ENCODE data around the gene LYZL4.

LYZL4 gene

DNA sequence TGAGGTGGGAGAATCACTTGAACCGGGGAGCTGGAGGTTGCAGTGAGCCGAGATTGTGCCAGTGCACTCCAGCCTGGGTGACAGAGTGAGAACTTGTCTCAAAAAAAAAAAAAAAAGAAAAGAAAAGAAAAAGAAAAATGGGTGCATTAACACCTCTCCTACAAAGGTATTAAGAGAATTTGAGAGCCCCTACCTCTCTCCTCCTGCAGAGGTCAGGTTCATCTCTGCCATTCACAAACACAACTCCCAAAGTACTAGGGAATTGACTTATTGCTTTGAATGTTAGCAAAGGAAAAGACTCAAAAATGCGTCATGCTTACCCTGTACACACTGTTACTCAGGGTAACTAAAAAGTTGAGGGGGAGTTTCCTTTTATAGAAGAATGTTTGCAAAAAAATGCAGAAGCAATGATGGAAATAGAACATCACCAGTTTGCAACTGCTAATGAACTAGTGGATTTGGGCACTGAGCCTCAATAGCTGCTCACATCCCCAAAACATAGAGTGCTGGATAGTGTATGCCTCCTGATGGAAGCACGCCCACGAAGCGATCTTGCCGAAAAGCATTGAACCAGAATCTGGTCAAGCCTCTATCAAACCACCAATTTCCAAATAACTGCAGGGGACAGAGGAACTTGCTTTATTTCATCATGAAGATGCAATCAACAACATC lies 15.5 kb upstream of the LYZL4 start:
- no peak for DNase-seq

DNA sequence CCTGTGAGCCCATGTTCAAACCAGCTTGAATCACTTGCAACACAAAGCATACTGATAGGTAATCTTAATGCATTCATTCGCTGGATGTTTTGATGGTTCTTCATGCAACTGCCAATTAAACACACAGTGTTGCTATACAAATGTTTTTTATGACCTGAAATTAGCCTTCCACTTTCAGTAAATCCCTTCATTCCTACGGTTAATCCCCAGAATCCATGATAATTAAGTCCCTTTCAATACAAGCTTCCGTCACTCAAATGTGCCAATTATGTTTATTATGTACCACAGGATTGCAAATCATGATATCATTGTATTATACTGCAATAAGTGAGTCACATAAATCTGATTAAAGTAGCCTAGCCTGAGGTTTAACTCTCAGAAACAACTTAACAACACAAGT lies 14.5 kb upstream of the LYZL4 start:
- no peak for DNase-seq

GRCh38 chr3:42421818-42422796 lies 11.7 kb upstream of the LYZL4 start:
- no peak for DNase-seq

- DNase-seq = no peak
These were observed 9.2 kb upstream of the LYZL4 start for GRCh38 chr3:42419563-42419962.

DNA sequence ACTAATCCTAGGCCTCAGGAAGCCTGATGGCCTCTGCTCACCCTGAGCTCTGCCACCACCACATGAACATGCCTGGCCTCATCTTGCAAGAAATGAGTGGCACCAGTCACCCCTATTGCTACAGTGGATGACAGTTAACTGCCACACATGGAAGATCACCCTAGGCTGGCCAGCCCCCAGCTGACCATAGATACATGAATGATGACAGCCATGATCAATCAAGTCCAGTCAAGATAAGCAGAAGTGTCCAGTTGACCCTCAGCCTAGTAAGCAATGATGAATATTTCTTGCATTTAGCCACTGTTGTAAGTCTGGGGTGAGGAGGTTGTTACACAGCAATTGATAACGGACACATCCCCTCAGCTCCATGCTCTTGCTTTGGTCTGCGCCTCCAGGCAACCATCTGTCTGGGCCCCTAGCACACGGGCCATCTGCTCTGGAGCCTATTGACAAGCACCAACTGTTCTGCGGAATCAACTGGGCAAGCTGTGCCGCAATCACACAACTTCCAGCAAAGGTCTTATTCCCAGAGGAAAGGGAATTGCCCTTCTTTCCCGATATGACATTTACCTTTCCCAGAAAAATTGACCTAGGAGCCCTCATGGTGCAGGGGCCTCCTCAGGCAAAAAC lies 2.2 kb upstream of the LYZL4 start:
- no peak for DNase-seq

GRCh38 chr3:42411429-42411828 lies 1.0 kb upstream of the LYZL4 start:
- no peak for DNase-seq

GRCh38 chr3:42408156-42408555 lies 2.3 kb downstream of the LYZL4 start:
- no peak for DNase-seq

- no peak for DNase-seq
These were observed 3.5 kb downstream of the LYZL4 start for GRCh38 chr3:42406727-42407450.

DNA sequence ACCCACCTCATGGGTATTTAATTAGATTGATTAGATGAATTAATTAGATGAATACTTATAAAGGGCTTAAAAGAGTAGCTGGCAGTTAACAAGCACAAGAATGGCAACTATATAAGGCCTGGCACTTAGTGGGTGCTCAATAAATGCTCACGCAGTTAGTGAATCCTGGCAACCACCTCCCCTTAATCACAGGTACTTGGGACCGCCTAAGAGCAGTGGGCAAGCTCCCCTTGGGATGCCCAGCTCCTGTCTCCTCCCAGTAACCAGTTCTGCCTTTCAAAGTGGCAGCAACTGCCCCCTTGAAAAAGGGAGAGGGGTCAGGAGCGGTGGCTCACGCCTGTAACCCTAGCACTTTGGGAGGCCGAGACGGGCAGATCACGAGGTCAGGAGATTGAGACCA lies 4.6 kb downstream of the LYZL4 start:
- DNase-seq = no peak

- DNase-seq = no peak
These were observed 6.7 kb downstream of the LYZL4 start for GRCh38 chr3:42403737-42404136.

DNA sequence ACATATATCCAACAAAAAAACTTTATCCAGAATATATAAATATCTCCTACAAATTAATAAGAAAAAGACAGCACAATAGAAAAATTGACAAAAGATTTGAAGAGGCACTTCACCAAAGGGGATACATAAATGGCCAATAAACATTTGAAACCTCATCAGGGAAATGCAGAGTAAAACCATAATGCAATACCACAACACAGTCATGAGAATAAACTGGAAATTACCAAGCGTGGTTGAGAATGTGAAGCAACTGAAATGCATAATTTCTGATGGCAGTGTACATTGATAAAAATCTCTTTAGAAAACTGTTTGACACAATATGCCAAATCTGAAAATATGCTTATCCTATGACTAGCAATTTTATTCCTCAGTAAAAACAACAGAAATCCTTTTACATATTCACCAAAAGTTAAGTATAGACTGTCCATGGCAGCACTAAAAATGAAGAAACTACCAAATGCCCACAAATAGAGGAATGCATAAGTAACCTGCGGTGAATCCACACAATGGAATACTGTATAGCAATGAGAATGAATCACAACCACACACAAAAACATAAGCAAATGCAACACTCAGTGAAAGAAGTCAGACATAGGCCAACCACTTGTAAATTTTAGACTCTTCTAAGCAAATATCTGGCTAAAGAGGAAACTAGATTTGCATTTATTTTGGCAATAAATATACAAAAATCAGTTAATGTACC lies 7.9 kb downstream of the LYZL4 start:
- no peak for DNase-seq

DNA sequence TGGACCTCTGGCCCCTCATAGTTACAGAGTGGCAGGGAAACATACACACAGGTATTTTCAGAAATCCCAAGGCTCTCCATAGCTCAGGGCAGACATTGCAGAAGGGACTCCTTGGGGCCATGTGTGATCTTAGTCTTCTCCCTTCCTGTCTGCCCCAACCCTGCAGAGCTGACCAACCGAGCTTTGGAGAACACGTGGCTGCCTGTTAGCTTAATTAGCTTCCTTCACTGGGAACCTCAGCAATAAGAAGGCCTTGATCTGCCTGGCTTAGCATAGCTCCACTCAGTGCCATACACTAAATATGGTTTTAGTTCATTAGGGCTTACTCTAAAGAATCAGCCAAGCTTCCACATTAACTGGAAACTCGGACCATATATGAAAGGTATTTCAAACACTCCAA lies 12.3 kb downstream of the LYZL4 start:
- no peak for DNase-seq

GRCh38 chr3:42397644-42398043 lies 12.8 kb downstream of the LYZL4 start:
- DNase-seq = no peak

GRCh38 chr3:42394579-42395288 lies 15.7 kb downstream of the LYZL4 start:
- DNase-seq = no peak

DNA sequence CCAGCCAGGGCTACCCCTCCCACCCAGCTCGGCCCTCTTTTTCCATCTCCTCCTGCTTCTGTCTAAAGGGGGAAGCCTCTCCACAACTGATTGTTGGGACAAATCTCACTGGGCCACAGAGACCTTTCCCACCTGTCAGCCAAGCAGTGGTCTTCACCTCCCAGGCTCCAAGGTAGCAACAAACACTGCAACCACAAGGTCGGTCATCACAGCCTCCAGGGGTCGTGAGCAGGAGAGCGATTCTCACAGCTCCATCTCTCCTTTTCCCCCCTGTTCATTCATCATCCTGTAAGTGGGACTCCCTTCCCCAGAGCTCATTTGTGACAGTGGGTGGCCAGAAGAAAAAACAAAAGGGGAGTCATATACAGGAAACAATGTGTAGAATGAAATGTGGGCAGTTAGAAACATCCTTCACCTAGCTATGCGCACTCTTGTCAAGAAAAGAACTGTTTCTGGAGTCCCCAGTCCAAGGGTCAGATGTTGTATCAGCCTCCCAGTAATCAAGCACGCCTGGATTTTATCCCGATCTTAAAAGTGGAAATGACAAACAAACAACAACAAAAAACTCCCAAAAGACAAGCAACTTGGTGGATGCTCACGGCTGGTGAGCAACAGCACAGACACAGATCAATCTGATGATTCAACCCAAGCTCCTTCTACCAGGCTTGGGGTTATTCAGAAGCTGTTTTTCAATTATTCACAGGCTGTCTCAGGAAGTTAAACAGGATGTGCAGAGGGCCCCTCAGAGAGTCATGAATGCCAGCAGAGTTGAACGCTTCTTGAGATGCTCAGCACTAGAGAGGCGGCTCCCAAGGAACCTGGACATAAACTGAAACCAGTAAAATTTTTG lies 22.4 kb downstream of the LYZL4 start:
- DNase-seq = no peak

- no peak for DNase-seq
These were observed 28.8 kb downstream of the LYZL4 start for GRCh38 chr3:42381551-42382082.

- DNase-seq = no peak
These were observed 32.7 kb downstream of the LYZL4 start for GRCh38 chr3:42377681-42378080.

DNA sequence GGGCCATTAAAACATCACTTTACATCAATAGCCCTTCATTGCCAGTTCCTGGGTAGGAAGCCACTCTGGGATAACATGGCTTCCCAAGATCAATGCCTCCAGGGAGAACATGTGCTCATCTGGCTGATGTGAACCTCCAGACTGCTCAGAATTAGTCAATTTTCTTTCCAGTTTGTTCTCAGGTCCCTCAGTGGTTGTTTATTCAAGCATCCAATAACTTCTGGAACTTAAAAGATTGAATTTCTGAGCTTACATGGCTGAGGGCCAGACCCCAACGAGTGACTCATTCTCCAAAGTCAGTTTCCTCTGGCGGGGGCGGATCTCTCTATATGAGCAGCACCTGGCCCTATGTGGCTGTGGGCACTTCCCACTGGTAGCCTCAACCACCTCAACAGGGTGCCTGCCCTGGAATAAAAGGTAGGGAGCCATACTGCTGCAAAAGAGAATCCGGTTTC lies 34.0 kb downstream of the LYZL4 start:
- no peak for DNase-seq

DNA sequence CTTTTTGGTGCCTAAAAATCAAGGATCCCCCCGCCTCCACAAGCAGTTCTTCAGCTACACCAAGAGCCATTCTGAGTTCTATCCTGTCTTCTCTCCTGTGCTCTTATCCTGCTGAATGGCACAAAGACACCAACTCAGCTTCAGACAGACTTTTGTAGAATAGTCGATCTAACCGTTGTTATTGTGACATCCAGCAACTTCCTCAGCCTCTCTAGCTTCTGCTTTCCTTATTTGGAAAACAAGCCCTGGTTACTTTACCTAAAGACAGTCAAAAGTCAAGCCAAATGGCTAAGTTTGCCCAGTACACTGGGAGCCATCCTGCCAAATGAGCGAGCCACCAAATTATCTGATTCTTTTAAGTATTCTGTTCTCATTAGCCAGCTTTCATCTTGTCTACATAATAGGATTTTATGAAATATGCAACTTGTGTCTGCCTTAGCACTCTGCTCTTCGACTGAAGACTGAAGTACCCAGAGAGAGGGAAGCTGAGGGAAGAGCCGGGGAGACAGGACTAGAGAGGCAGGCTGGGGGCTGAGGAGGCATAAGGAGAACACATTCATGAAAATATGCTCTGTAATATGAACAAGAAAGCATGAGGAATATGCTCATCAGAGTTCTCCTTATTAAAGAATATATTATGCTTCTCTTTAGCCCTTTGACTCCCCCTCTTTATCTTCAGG lies 35.1 kb downstream of the LYZL4 start:
- no peak for DNase-seq

GRCh38 chr3:42371776-42372175 lies 38.6 kb downstream of the LYZL4 start:
- DNase-seq = no peak
